ENCODE results near the gene C5orf34. TPM values are rescaled to one million over a fixed set of nuclear protein-coding genes. Genes with fewer than 3 reads are reported as not detected.
"Not testable (repeated sequence)": the region's sequence is repeated elsewhere in the genome, so short reads cannot be mapped to it uniquely, and the experiment has no call there.

The C5orf34 gene
- polyA plus RNA-seq, 2 donors: 1.2 to 1.5 TPM

- H3K27ac ChIP-seq (ENCODE audit: low read depth in 2 of 2, low read length in 1 of 2); H3K27me3 ChIP-seq (ENCODE audit: control insufficient read depth in 1 of 2, insufficient read depth in 2 of 2, low read length in 2 of 2); H3K4me1 ChIP-seq (ENCODE audit: control insufficient read depth in 2 of 2, insufficient read depth in 2 of 2, low read length in 1 of 2); H3K36me3 ChIP-seq (ENCODE audit: control insufficient read depth in 2 of 2, insufficient read depth in 2 of 2, low read length in 1 of 2); H3K9me3 ChIP-seq (ENCODE audit: control insufficient read depth in 2 of 2, insufficient read depth in 1 of 2, low read depth in 1 of 2, low read length in 1 of 2); H3K4me3 ChIP-seq (ENCODE audit: low read depth in 1 of 2, low read length in 2 of 2): not testable (repeated sequence)
Measured at GRCh38 chr5:43441575-43441974, 73.4 kb downstream of the C5orf34 start.

- no peaks in the 10 kb centered on the region for H3K9me3 ChIP-seq (ENCODE audit: control insufficient read depth in 2 of 2, insufficient read depth in 1 of 2, low read depth in 1 of 2, low read length in 1 of 2)
- WGBS, 2 donors: 93 to 97% methylated on average over 3 of the region's 3 CpGs
- H3K4me3 ChIP-seq (ENCODE audit: low read depth in 1 of 2, low read length in 2 of 2): no peak overlapping the region
- no peaks in the 10 kb centered on the region for H3K27me3 ChIP-seq (ENCODE audit: control insufficient read depth in 1 of 2, insufficient read depth in 2 of 2, low read length in 2 of 2)
- no peaks in the 10 kb centered on the region for H3K36me3 ChIP-seq (ENCODE audit: control insufficient read depth in 2 of 2, insufficient read depth in 2 of 2, low read length in 1 of 2)
- H3K27ac ChIP-seq (ENCODE audit: low read depth in 2 of 2, low read length in 1 of 2): no peak overlapping the region
- H3K4me1 ChIP-seq (ENCODE audit: control insufficient read depth in 2 of 2, insufficient read depth in 2 of 2, low read length in 1 of 2): no peaks in the 10 kb centered on the region
Measured at GRCh38 chr5:43437062-43437660, 77.8 kb downstream of the C5orf34 start.

Other genes starting within 250 kb of the C5orf34 start
- gene HMGCS1, start 201.7 kb downstream of the C5orf34 start, polyA plus RNA-seq: 100 to 1,000 TPM in 1 of 2 donors, 10 to 100 TPM in 1; 98.8 to 128 TPM
- gene CCL28, start 102.8 kb downstream of the C5orf34 start, polyA plus RNA-seq: 1 to 10 TPM; 2.2 to 3.9 TPM
- 1 to 10 TPM; 6.0 to 7.2 TPM for gene TMEM267, start 31.3 kb downstream of the C5orf34 start, polyA plus RNA-seq
- gene PAIP1, start 41.9 kb upstream of the C5orf34 start, polyA plus RNA-seq: 10 to 100 TPM; 28.7 to 35.2 TPM
- 10 to 100 TPM in 1 of 2 donors, 1 to 10 TPM in 1; 7.7 to 13.4 TPM for gene NNT, start 88.0 kb upstream of the C5orf34 start, polyA plus RNA-seq